Neural progenitor cell (in vitro differentiated cells): ENCODE results near the gene TOR3A. TPM values are rescaled to one million over a fixed set of nuclear protein-coding genes. Genes with fewer than 3 reads are reported as not detected.

ENCODE experiments used
- DNase-seq: peaks from one replicate; pipeline ENCODE4 v3.0.0-alpha.2; 2016; ENCODE audit warnings: low spot score
- H2AFZ ChIP-seq: fragments of 200-600 bp; sonication (generic); replicated peaks from 2 replicates; pipeline ENCODE4 v1.6.1; 2016; ENCODE audit warnings: antibody characterized with exemption
- H3F3A ChIP-seq: fragments of 200-600 bp; sonication (generic); 2 replicates; pipeline ENCODE4 v1.6.1; 2016; ENCODE audit warnings: antibody characterized with exemption, low read depth
- H3K27ac ChIP-seq: fragments of 200-600 bp; sonication (generic); 2 replicates; pipeline ENCODE4 v1.5.1; 2016; ENCODE audit warnings: mild to moderate bottlenecking
- H3K27me3 ChIP-seq: fragments of 200-600 bp; sonication (generic); 2 replicates; pipeline ENCODE4 v1.6.1; 2016; ENCODE audit warnings: mild to moderate bottlenecking, moderate library complexity
- H3K36me3 ChIP-seq: fragments of 200-600 bp; sonication (generic); 2 replicates; pipeline ENCODE4 v1.5.1; 2016
- H3K4me1 ChIP-seq: fragments of 200-600 bp; sonication (generic); 2 replicates; pipeline ENCODE4 v1.6.1; 2016; ENCODE audit warnings: mixed run types
- H3K4me2 ChIP-seq: fragments of 200-600 bp; sonication (generic); 2 replicates; pipeline ENCODE4 v1.6.1; 2016
- H3K4me3 ChIP-seq: fragments of 200-600 bp; sonication (generic); 2 replicates; pipeline ENCODE4 v1.5.1; 2016
- H3K79me2 ChIP-seq: fragments of 200-600 bp; sonication (generic); 2 replicates; pipeline ENCODE4 v1.6.1; 2016; ENCODE audit warnings: low read depth
- H3K9ac ChIP-seq: fragments of 200-600 bp; sonication (generic); 2 replicates; pipeline ENCODE4 v1.6.1; 2016
- H3K9me3 ChIP-seq: fragments of 200-600 bp; sonication (generic); 2 replicates; pipeline ENCODE4 v1.5.1; 2016; ENCODE audit warnings: low read depth
- H4K20me1 ChIP-seq: fragments of 200-600 bp; sonication (generic); 2 replicates; pipeline ENCODE4 v1.6.1; 2016; ENCODE audit warnings: low read depth
- H3K27ac Mint-ChIP-seq: 3 replicates; pipeline ENCODE4 v1.8.0; 2021; ENCODE audit warnings: mixed read lengths
- H3K27me3 Mint-ChIP-seq: 2 replicates; pipeline ENCODE4 v1.8.0; 2022; ENCODE audit warnings: low read depth, mild to moderate bottlenecking, inconsistent platforms, moderate library complexity, mixed read lengths; ENCODE audit not compliant: insufficient read depth
- H3K36me3 Mint-ChIP-seq: 3 replicates; pipeline ENCODE4 v1.8.0; 2021; ENCODE audit warnings: mixed read lengths
- H3K4me1 Mint-ChIP-seq: 3 replicates; pipeline ENCODE4 v1.8.0; 2021; ENCODE audit warnings: mixed read lengths
- H3K4me3 Mint-ChIP-seq: 3 replicates; pipeline ENCODE4 v1.8.0; 2021; ENCODE audit warnings: mild to moderate bottlenecking, moderate library complexity, mixed read lengths
- H3K9me3 Mint-ChIP-seq: 3 replicates; pipeline ENCODE4 v1.8.0; 2020; ENCODE audit warnings: mixed read lengths
- CTCF ChIP-seq: fragments of 200-600 bp; sonication (generic); IDR thresholded peaks from 2 replicates; pipeline ENCODE4 v1.5.1; 2017; ENCODE audit warnings: antibody characterized with exemption, mild to moderate bottlenecking
- EZH2 ChIP-seq: fragments of 200-600 bp; sonication (generic); IDR thresholded peaks from 2 replicates; pipeline ENCODE4 v1.6.1; 2017; ENCODE audit warnings: antibody characterized with exemption, mild to moderate bottlenecking, moderate library complexity
- EZH2phosphoT487 ChIP-seq: fragments of 200-600 bp; sonication (generic); IDR thresholded peaks from 2 replicates; pipeline ENCODE4 v1.6.1; 2017; ENCODE audit warnings: antibody characterized with exemption
- total RNA-seq: library from RNA; depleted of rRNA; stranded (reverse); fragments of >200 nt; gene quantifications from 2 replicates; pipeline ENCODE4 v1.2.3, GENCODE V29; 2015; ENCODE audit warnings: low replicate concordance

The TOR3A gene
- total RNA-seq, 1 donor from 2014 or later, result 18.2 TPM

- H4K20me1 ChIP-seq, result peaks cover 6% of the 10 kb centered on the region
- no peaks in the 10 kb centered on the region for H3K36me3 ChIP-seq
- H3K4me1 ChIP-seq, result no peaks in the 10 kb centered on the region
- H3K27me3 Mint-ChIP-seq, result no peaks in the 10 kb centered on the region
- H3F3A ChIP-seq, result no peaks in the 10 kb centered on the region
- H3K4me2 ChIP-seq, result no peak overlapping the region
- no peak overlapping the region for H3K4me3 Mint-ChIP-seq
- DNase-seq, result no peak
- H3K36me3 Mint-ChIP-seq, result peaks cover 13% of the 10 kb centered on the region
- H3K9me3 Mint-ChIP-seq, result no peaks in the 10 kb centered on the region
- no peaks in the 10 kb centered on the region for H3K9me3 ChIP-seq
- no peak overlapping the region for H2AFZ ChIP-seq
- H3K27me3 ChIP-seq, result no peaks in the 10 kb centered on the region
- H3K27ac ChIP-seq, result no peak overlapping the region
- H3K4me1 Mint-ChIP-seq, result no peaks in the 10 kb centered on the region
- no peak overlapping the region for H3K4me3 ChIP-seq
- H3K79me2 ChIP-seq, result no peaks in the 10 kb centered on the region
- no peak overlapping the region for H3K9ac ChIP-seq
- TF ChIP-seq CTCF, result no peak
- TF ChIP-seq EZH2phosphoT487, result no peak
- TF ChIP-seq EZH2, result no peak
- H3K27ac Mint-ChIP-seq, result no peak overlapping the region
Observed at GRCh38 chr1:179101566-179101965, 19.7 kb downstream of the TOR3A start.

- H3K79me2 ChIP-seq, result no peaks in the 10 kb centered on the region
- H3K36me3 ChIP-seq, result no peaks in the 10 kb centered on the region
- no peaks in the 10 kb centered on the region for H3K27me3 ChIP-seq
- Mint-ChIP-seq H3K27me3 (no peaks in the 10 kb centered on the region), H3K36me3 (peaks cover 20% of the 10 kb centered on the region), H3K27ac (no peak overlapping the region), H3K4me3 (no peak overlapping the region), H3K4me1 (no peaks in the 10 kb centered on the region), H3K9me3 (no peaks in the 10 kb centered on the region)
- no peak for DNase-seq
- no peaks in the 10 kb centered on the region for H3K9me3 ChIP-seq
- H3K4me1 ChIP-seq, result no peaks in the 10 kb centered on the region
- no peak overlapping the region for H3K4me3 ChIP-seq
- no peaks in the 10 kb centered on the region for H3F3A ChIP-seq
- TF ChIP-seq EZH2 (no peak), CTCF (no peak), EZH2phosphoT487 (no peak)
- no peak overlapping the region for H3K27ac ChIP-seq
- H4K20me1 ChIP-seq, result peaks cover 6% of the 10 kb centered on the region
- no peak overlapping the region for H2AFZ ChIP-seq
- H3K9ac ChIP-seq, result no peak overlapping the region
- no peak overlapping the region for H3K4me2 ChIP-seq
Observed at GRCh38 chr1:179103999-179104398, 22.1 kb downstream of the TOR3A start.

GRCh38 chr1:179104611-179105250, 22.9 kb downstream of the TOR3A start:
- Mint-ChIP-seq H3K36me3 (peaks cover 21% of the 10 kb centered on the region), H3K4me3 (no peak overlapping the region), H3K27ac (no peak overlapping the region), H3K4me1 (no peaks in the 10 kb centered on the region), H3K27me3 (no peaks in the 10 kb centered on the region), H3K9me3 (no peaks in the 10 kb centered on the region)
- no peaks in the 10 kb centered on the region for H3K27me3 ChIP-seq
- no peaks in the 10 kb centered on the region for H3K4me1 ChIP-seq
- H4K20me1 ChIP-seq, result peaks cover 6% of the 10 kb centered on the region
- H3K36me3 ChIP-seq, result no peaks in the 10 kb centered on the region
- TF ChIP-seq EZH2phosphoT487, result no peak
- no peak for TF ChIP-seq EZH2
- TF ChIP-seq CTCF, result no peak
- H3K79me2 ChIP-seq, result no peaks in the 10 kb centered on the region
- no peak overlapping the region for H3K27ac ChIP-seq
- H3K4me2 ChIP-seq, result no peak overlapping the region
- DNase-seq, result no peak
- no peak overlapping the region for H2AFZ ChIP-seq
- H3K4me3 ChIP-seq, result no peak overlapping the region
- no peaks in the 10 kb centered on the region for H3K9me3 ChIP-seq
- no peaks in the 10 kb centered on the region for H3F3A ChIP-seq
- H3K9ac ChIP-seq, result no peak overlapping the region
